HG03439 (cell line): ENCODE data around the gene SORCS2.

Experiments used
- ATAC-seq: cut with Tn5 transposase; IDR thresholded peaks from one replicate; pipeline ENCODE4 v1.9.1; 2021; ENCODE audit warnings: mild to moderate bottlenecking, moderate library complexity; ENCODE audit not compliant: unreplicated experiment

The SORCS2 gene

GRCh38 chr4:7364979-7365378 is 172.6 kb downstream of the SORCS2 start:
- no peak for ATAC-seq

GRCh38 chr4:7365462-7366179 is 173.3 kb downstream of the SORCS2 start:
- ATAC-seq: no peak

- no peak for ATAC-seq
These were observed 174.0 kb downstream of the SORCS2 start for GRCh38 chr4:7366180-7366945.

- no peak for ATAC-seq
These were observed 174.6 kb downstream of the SORCS2 start for GRCh38 chr4:7366954-7367353.

GRCh38 chr4:7367406-7367805 is 175.1 kb downstream of the SORCS2 start:
- no peak for ATAC-seq

GRCh38 chr4:7367864-7368277 is 175.5 kb downstream of the SORCS2 start:
- ATAC-seq: no peak

GRCh38 chr4:7368296-7368695 is 176.0 kb downstream of the SORCS2 start:
- ATAC-seq: no peak

- ATAC-seq: no peak
These were observed 177.2 kb downstream of the SORCS2 start for GRCh38 chr4:7369511-7369910.

- ATAC-seq: no peak
These were observed 177.7 kb downstream of the SORCS2 start for GRCh38 chr4:7370038-7370437.

- ATAC-seq: no peak
These were observed 179.0 kb downstream of the SORCS2 start for GRCh38 chr4:7371210-7371941.

- no peak for ATAC-seq
These were observed 180.3 kb downstream of the SORCS2 start for GRCh38 chr4:7372673-7373072.

GRCh38 chr4:7374571-7374970 is 182.2 kb downstream of the SORCS2 start:
- no peak for ATAC-seq

- no peak for ATAC-seq
These were observed 183.1 kb downstream of the SORCS2 start for GRCh38 chr4:7375427-7375826.

- ATAC-seq: no peak
These were observed 185.0 kb downstream of the SORCS2 start for GRCh38 chr4:7377223-7377865.

- ATAC-seq: no peak
These were observed 186.8 kb downstream of the SORCS2 start for GRCh38 chr4:7379186-7379585.

- no peak for ATAC-seq
These were observed 187.4 kb downstream of the SORCS2 start for GRCh38 chr4:7379719-7380118.

- no peak for ATAC-seq
These were observed 189.0 kb downstream of the SORCS2 start for GRCh38 chr4:7381221-7381889.

GRCh38 chr4:7381890-7382633 is 189.7 kb downstream of the SORCS2 start:
- no peak for ATAC-seq

GRCh38 chr4:7382634-7383014 is 190.3 kb downstream of the SORCS2 start:
- no peak for ATAC-seq

- ATAC-seq: no peak
These were observed 190.9 kb downstream of the SORCS2 start for GRCh38 chr4:7383266-7383665.
